Measurements from ENCODE around the gene PDSS2.

The PDSS2 gene

DNA sequence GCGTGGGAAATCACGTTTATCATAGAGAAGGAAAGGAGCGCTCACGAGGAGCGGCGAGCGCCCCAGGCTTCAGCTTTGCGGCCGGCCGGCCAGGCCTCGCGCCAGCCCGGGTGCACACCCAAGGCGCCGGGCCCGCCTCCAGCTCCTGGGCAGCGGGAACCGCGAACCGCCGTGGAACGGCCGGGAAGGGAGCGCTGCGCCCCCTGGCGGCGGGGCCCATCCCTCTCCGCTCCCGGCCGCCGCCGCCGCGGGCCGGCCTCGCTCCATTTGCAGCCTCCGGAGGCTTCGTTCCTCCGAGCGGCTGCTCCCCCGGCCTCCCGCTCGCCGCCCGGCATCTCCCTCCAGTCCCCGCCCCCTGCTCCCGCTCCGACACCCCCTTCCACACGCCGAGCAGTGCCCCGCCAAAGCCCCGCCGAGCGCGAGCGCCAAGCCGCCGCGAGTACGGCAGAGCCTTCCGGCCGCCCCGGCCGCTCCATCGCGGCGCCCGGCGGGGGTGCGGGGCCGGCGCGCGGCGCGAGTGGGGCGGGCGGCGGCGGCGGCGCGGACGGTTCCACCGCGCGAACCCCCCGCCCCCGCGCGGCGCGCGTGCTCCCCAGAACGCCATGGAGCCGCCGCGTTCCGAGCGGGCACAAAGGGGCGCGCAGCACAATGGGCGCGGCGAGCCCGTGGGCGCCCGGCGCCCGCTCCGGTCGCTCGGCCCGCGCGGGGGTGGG lies 345.0 kb downstream of the PDSS2 start:
- DNase-seq: no peak

DNA sequence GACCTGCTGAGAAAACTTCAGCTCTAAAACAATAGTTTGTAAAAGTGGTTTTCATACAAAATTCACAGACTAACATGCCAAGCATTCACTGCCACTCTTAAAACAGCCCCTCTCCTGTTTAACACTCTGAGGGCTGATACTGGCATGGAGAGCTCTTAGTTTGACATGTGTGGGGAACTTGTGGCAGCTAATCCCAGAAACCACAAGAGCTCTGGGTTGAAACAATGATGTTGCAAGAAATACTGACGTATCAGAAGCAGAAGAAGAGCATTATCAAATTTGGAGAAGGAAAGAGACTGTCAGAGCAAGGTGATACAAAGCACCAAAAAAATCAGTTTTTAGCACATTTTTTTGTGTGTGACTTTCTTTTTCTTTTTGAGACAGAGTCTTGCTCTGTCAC lies 349.2 kb downstream of the PDSS2 start:
- no peak for DNase-seq

DNA sequence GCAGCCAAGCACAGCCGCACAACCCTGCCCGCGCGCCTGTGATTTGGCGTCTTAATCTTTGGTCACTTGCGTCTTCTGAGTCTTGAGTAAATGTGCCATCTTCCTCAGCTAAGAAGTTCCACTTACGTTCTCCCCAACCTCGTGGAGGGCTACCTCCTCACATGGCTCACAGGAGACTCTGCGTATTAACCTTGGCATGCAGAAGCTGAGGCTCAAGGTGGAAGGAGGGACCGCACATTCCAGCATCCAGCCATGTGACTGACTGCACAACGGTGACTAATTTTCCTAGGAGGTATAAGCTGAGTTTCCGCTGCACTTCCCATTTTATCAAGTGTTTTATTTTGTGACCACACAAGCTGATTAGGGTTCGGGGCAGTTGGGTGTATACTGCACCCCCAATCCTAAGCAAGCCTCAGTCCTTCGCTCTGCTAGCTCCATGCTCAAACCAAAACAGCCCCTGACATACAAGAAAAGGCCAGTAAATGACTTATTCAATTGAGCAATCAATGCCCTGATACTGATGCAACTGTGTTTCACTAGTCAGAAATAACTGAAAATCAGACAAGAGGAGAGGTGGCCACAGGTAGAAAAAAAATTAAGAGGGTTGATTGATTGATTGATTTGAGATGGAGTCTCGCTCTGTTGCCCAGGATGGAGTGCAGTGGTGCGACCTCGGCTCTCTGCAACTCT lies 351.0 kb downstream of the PDSS2 start:
- no peak for DNase-seq

DNA sequence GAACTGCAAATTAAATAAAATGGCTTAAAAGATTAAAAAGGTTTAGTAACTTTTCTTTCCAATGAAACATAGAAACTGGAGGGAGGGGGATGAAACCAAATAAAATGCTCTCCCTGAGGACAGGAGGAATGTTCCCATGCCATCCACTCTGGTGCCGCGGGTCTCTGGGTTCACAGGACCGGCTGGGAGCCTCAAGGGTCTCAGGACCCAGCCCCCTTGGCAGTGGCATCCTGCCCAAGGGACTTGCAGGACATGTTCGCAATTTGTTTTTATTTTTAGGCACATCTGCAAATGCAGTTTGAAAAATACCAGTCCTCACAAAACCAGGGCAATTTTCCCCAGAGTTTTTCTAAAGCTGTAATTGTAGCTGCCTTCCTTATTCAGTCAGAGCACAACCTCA lies 351.6 kb downstream of the PDSS2 start:
- no peak for DNase-seq

DNA sequence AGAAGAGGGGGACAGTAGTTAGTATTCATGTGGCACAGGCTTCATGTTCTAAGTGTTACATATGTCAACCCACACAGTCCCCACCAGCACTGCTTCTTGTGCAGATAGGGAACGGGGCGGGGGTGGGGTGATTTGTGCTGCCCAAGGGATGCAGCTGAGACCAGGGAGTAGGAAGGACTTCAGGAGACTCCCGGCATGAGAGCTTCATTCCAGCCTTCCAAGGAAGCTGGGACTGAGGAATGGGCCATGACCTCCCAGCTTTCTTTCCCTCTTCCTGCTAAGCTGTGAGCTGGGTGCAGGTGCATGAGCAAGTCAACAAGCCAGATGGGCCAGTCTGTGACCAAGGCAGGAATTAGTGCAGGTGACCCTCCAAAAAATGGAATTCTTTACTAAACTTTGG lies 353.2 kb downstream of the PDSS2 start:
- no peak for DNase-seq

DNA sequence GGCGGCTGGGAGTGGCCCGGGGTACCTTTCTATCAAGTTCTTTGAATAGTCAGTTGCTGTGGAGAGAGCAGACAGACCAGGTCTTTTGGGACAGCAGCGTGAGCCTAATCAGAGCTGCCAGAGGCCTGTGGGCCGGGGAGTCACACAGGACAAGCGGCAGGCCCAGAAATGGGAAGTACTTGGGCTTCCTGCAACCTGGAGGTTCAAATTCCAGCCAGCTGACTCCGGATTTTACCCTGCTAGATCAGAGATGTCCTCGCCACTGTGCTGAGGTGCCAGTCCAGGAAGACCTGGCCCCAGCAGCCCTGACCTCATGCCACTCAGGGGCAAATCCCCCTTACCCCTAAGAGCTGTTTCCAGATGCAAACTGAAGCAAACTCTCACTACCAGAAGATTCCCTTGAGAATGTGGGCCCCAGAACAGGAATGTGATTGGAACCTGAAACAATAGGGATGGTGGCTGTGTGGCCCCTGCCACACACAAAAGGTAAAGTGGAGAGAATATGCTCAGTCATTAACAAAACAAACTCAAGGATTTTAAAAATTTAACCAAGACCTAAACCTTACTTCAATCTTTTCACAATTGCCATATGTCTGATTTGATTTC lies 353.8 kb downstream of the PDSS2 start:
- no peak for DNase-seq

DNA sequence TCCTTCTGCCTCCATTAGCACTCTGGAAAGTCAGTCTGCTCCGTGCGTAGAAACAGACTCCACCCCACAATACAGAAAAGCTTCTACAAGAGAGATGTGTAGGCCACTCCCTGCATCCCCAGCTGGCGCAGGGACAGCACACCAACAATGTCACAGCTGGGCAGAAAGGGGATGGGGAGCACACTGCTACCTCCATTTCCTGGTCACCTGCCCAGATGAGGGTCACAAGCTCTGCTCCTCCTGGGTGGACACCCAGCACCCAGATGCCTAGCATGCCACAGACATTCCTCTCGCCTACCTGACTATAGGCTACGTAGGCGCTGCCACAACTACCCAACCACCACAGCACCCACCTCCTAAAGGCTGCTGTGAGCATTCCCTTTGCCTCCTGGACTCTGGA lies 356.3 kb downstream of the PDSS2 start:
- DNase-seq: no peak

All from NCI-H2081 treated with DMSO at 0.1 percent for 48 hours (cell line).